Brain pericyte (primary cell): Measurements from ENCODE around the gene PTPRE.

Source experiments
- DNase-seq: peaks from one replicate; pipeline ENCODE4 v3.0.0-alpha.2; 2012; ENCODE audit warnings: low read depth, low spot score

Gene PTPRE

GRCh38 chr10:127951861-127952574 lies 45.1 kb downstream of the PTPRE start:
- no peak for DNase-seq

- DNase-seq = no peak
Observed at GRCh38 chr10:127952575-127952869, 45.6 kb downstream of the PTPRE start.

GRCh38 chr10:127952918-127953317 lies 46.0 kb downstream of the PTPRE start:
- no peak for DNase-seq

GRCh38 chr10:127953876-127954275 lies 47.0 kb downstream of the PTPRE start:
- no peak for DNase-seq

- no peak for DNase-seq
Observed at GRCh38 chr10:127959428-127959827, 52.5 kb downstream of the PTPRE start.

GRCh38 chr10:127961071-127961470 lies 54.2 kb downstream of the PTPRE start:
- DNase-seq = no peak

- DNase-seq = no peak
Observed at GRCh38 chr10:127962205-127962604, 55.3 kb downstream of the PTPRE start.

GRCh38 chr10:127963136-127963535 lies 56.2 kb downstream of the PTPRE start:
- no peak for DNase-seq

GRCh38 chr10:127964621-127965020 lies 57.7 kb downstream of the PTPRE start:
- DNase-seq = no peak

- DNase-seq = no peak
Observed at GRCh38 chr10:127966875-127967274, 60.0 kb downstream of the PTPRE start.

GRCh38 chr10:127968027-127968441 lies 61.1 kb downstream of the PTPRE start:
- no peak for DNase-seq

- no peak for DNase-seq
Observed at GRCh38 chr10:127968659-127969058, 61.8 kb downstream of the PTPRE start.

GRCh38 chr10:127971101-127971946 lies 64.4 kb downstream of the PTPRE start:
- no peak for DNase-seq

GRCh38 chr10:127971963-127972615 lies 65.2 kb downstream of the PTPRE start:
- no peak for DNase-seq

GRCh38 chr10:127972751-127973357 lies 66.0 kb downstream of the PTPRE start:
- no peak for DNase-seq

- DNase-seq = no peak
Observed at GRCh38 chr10:127973791-127974311, 66.9 kb downstream of the PTPRE start.

GRCh38 chr10:127974911-127975310 lies 68.0 kb downstream of the PTPRE start:
- DNase-seq = no peak

GRCh38 chr10:127976286-127976685 lies 69.4 kb downstream of the PTPRE start:
- no peak for DNase-seq

GRCh38 chr10:127976701-127977356 lies 69.9 kb downstream of the PTPRE start:
- DNase-seq = no peak

- no peak for DNase-seq
Observed at GRCh38 chr10:127977357-127978009, 70.6 kb downstream of the PTPRE start.

- no peak for DNase-seq
Observed at GRCh38 chr10:127978481-127978880, 71.6 kb downstream of the PTPRE start.
